Stromal cell of bone marrow (primary cell): ENCODE measurements around the gene GATAD2B.

Source experiments
- DNase-seq: peaks from one replicate; pipeline ENCODE4 v3.0.0-alpha.2; 2012; ENCODE audit warnings: low read depth

The GATAD2B gene

GRCh38 chr1:153922972-153923925 lies at the start of gene GATAD2B:
TSS of gene GATAD2B (minus strand) at chr1:153922972. CDS start at chr1:153828347, 94,625 bp downstream.
- peak; percentile 100 for DNase-seq

GRCh38 chr1:153970346-153970745 lies 47.6 kb upstream of the GATAD2B start:
- no peak for DNase-seq

- no peak for DNase-seq
These were observed 46.2 kb upstream of the GATAD2B start for GRCh38 chr1:153968972-153969371.

- no peak for DNase-seq
These were observed 45.6 kb upstream of the GATAD2B start for GRCh38 chr1:153968408-153968807.

- no peak for DNase-seq
These were observed 45.2 kb upstream of the GATAD2B start for GRCh38 chr1:153968000-153968363.

- DNase-seq, result peak; percentile 98
These were observed 44.6 kb upstream of the GATAD2B start, which contains the start of gene CREB3L4 for GRCh38 chr1:153967107-153967999. TSS of gene CREB3L4 (plus strand) at chr1:153967902. CDS start at chr1:153968526, 624 bp downstream.

GRCh38 chr1:153963850-153964331 lies 41.1 kb upstream of the GATAD2B start:
- DNase-seq, result no peak

GRCh38 chr1:153963030-153963849 lies 40.5 kb upstream of the GATAD2B start, which contains the start of gene SLC39A1:
TSS of gene SLC39A1 (minus strand) at chr1:153963537. CDS start at chr1:153962715, 822 bp downstream.
- DNase-seq, result peak; percentile 93

GRCh38 chr1:153962088-153963029 lies 39.6 kb upstream of the GATAD2B start:
- DNase-seq, result no peak

GRCh38 chr1:153961421-153961820 lies 38.6 kb upstream of the GATAD2B start:
- DNase-seq, result no peak

GRCh38 chr1:153960206-153960605 lies 37.4 kb upstream of the GATAD2B start:
- no peak for DNase-seq

GRCh38 chr1:153959454-153959853 lies 36.7 kb upstream of the GATAD2B start:
- no peak for DNase-seq

GRCh38 chr1:153958961-153959260 lies 36.1 kb upstream of the GATAD2B start:
- no peak for DNase-seq

- peak; percentile 99 for DNase-seq
These were observed 35.6 kb upstream of the GATAD2B start, which contains the start of gene CRTC2 for GRCh38 chr1:153958111-153958960. TSS of gene CRTC2 (minus strand) at chr1:153958612. CDS start at chr1:153958497, 115 bp downstream.

GRCh38 chr1:153957744-153958110 lies 35.0 kb upstream of the GATAD2B start:
- no peak for DNase-seq

GRCh38 chr1:153956997-153957715 lies 34.4 kb upstream of the GATAD2B start:
- DNase-seq, result no peak

GRCh38 chr1:153954826-153955225 lies 32.1 kb upstream of the GATAD2B start:
- DNase-seq, result no peak

GRCh38 chr1:153953859-153954365 lies 31.1 kb upstream of the GATAD2B start:
- DNase-seq, result no peak

- no peak for DNase-seq
These were observed 29.0 kb upstream of the GATAD2B start for GRCh38 chr1:153951801-153952200.
